ENCODE measurements around the gene BRS3. TPM values are rescaled to one million over a fixed set of nuclear protein-coding genes. Genes with fewer than 3 reads are reported as not detected.

The BRS3 gene
- total RNA-seq, 1 donor from 2014 or later, result not detected

Other genes with a start within 250 kb of the BRS3 start
- gene MAP7D3, start 236.5 kb upstream of the BRS3 start, total RNA-seq, result 6.3 TPM
- under 0.01 TPM for gene ADGRG4, start 187.0 kb upstream of the BRS3 start, total RNA-seq
- 45.9 TPM for gene HTATSF1, start 9.6 kb downstream of the BRS3 start, total RNA-seq
- not detected for gene VGLL1, start 44.3 kb downstream of the BRS3 start, total RNA-seq
- gene CD40LG, start 160.2 kb downstream of the BRS3 start, total RNA-seq, result not detected